Anterior cingulate cortex (tissue), 58 donors: Measurements from ENCODE around the gene B4GALT7.
A peak's percentile ranks its signal among the peaks of the same experiment; 100 is the strongest.

Experiments used
- DNase-seq, 58 donors: peaks; one replicate each; lab custom pipeline; 2025; lab: John Stamatoyannopoulos, UW

B4GALT7 gene

GRCh38 chr5:177592010-177592834, 7.7 kb upstream of the B4GALT7 start, which contains the start of gene TMED9:
Gene TMED9 (plus strand): TSS chr5:177592203. CDS start chr5:177592215, 12 bp downstream.
- peak; percentile 36 to 90 (median 78) for DNase-seq

- no peak for DNase-seq
These were observed 7.0 kb upstream of the B4GALT7 start for GRCh38 chr5:177592905-177593304.

GRCh38 chr5:177593511-177593910, 6.4 kb upstream of the B4GALT7 start:
- DNase-seq: no peak

GRCh38 chr5:177594071-177594470, 5.9 kb upstream of the B4GALT7 start:
- no peak for DNase-seq

GRCh38 chr5:177595026-177595585, 4.8 kb upstream of the B4GALT7 start:
- DNase-seq: no peak

GRCh38 chr5:177595991-177596774, 3.7 kb upstream of the B4GALT7 start:
- DNase-seq: no peak

GRCh38 chr5:177596775-177597238, 3.1 kb upstream of the B4GALT7 start:
- DNase-seq: no peak

- DNase-seq: no peak
These were observed 1.5 kb upstream of the B4GALT7 start for GRCh38 chr5:177598477-177598876.

- DNase-seq: peak in 3 of 58 donors; percentile 38 to 70 (median 63)
These were observed 631 bp downstream of the B4GALT7 start for GRCh38 chr5:177600508-177601018.

GRCh38 chr5:177601126-177601525, 1.2 kb downstream of the B4GALT7 start:
- DNase-seq: no peak

GRCh38 chr5:177601577-177602457, 1.9 kb downstream of the B4GALT7 start:
- no peak for DNase-seq

GRCh38 chr5:177602458-177602830, 2.5 kb downstream of the B4GALT7 start:
- DNase-seq: no peak

GRCh38 chr5:177603631-177604030, 3.7 kb downstream of the B4GALT7 start:
- DNase-seq: no peak

- no peak for DNase-seq
These were observed 4.2 kb downstream of the B4GALT7 start for GRCh38 chr5:177604116-177604521.

GRCh38 chr5:177604656-177605055, 4.7 kb downstream of the B4GALT7 start:
- no peak for DNase-seq

- DNase-seq: no peak
These were observed 5.1 kb downstream of the B4GALT7 start for GRCh38 chr5:177605078-177605477.

- no peak for DNase-seq
These were observed 5.7 kb downstream of the B4GALT7 start for GRCh38 chr5:177605667-177606066.

- DNase-seq: no peak
These were observed 6.4 kb downstream of the B4GALT7 start for GRCh38 chr5:177606071-177607051.

- DNase-seq: no peak
These were observed 7.2 kb downstream of the B4GALT7 start for GRCh38 chr5:177607115-177607451.
